LNCaP clone FGC (cell line): ENCODE data around the gene TCAF1.
A peak's percentile ranks its signal among the peaks of the same experiment; 100 is the strongest.
"Not testable (repeated sequence)": the region's sequence is repeated elsewhere in the genome, so short reads cannot be mapped to it uniquely, and the experiment has no call there.

Source experiments
- DNase-seq: peaks from one replicate; pipeline ENCODE4 v3.0.0-alpha.2; 2011; ENCODE audit warnings: low read depth
- H3K4me3 ChIP-seq: 2 replicates; pipeline ENCODE4 v1.5.1; 2011; ENCODE audit warnings: mild to moderate bottlenecking, low read depth, low read length, control low read depth

Gene TCAF1

GRCh38 chr7:143821392-143822277 is 80.3 kb downstream of the TCAF1 start:
- not testable (repeated sequence) for DNase-seq, H3K4me3 ChIP-seq

GRCh38 chr7:143817873-143818272 is 84.1 kb downstream of the TCAF1 start:
- not testable (repeated sequence) for H3K4me3 ChIP-seq

GRCh38 chr7:143816471-143817133 is 85.4 kb downstream of the TCAF1 start:
- not testable (repeated sequence) for H3K4me3 ChIP-seq
- DNase-seq: peak; percentile 14

More at GRCh38 chr7:143817873-143818272, 84.1 kb downstream of the TCAF1 start:
- not testable (repeated sequence) for DNase-seq

GRCh38 chr7:143810639-143811038 is 91.3 kb downstream of the TCAF1 start:
- not testable (repeated sequence) for DNase-seq, H3K4me3 ChIP-seq

- DNase-seq, H3K4me3 ChIP-seq: not testable (repeated sequence)
Observed at GRCh38 chr7:143806664-143807071, 95.3 kb downstream of the TCAF1 start.
